Endothelial cell of umbilical vein (primary cell): Measurements from ENCODE around the gene PRDM16.

ENCODE experiments used
- EZH2 ChIP-seq: IDR thresholded peaks from 2 replicates; pipeline ENCODE4 v1.6.1; 2012; ENCODE audit warnings: borderline replicate concordance, low read depth, mild to moderate bottlenecking, moderate library complexity, low read length, inconsistent platforms; ENCODE audit not compliant: severe bottlenecking
- GATA2 ChIP-seq: IDR thresholded peaks from 2 replicates; pipeline ENCODE4 v1.7.0; 2011; ENCODE audit warnings: low read depth, mild to moderate bottlenecking, moderate library complexity, mixed read lengths, low read length; ENCODE audit not compliant: insufficient read length, insufficient read depth
- JUN ChIP-seq: IDR thresholded peaks from 2 replicates; pipeline ENCODE4 v1.6.1; 2011; ENCODE audit warnings: borderline replicate concordance, low read depth; ENCODE audit not compliant: insufficient read length, insufficient read depth
- MYC ChIP-seq: IDR thresholded peaks from one replicate; pipeline ENCODE4 v1.6.1; 2011; ENCODE audit warnings: mild to moderate bottlenecking, low read depth, low read length
- POLR2A ChIP-seq: IDR thresholded peaks from 2 replicates; pipeline ENCODE4 v1.6.1; 2012; ENCODE audit warnings: low read depth, mild to moderate bottlenecking, control low read depth, low read length
- POLR2AphosphoS5 ChIP-seq: IDR thresholded peaks from 2 replicates; pipeline ENCODE4 v1.6.1; 2012; ENCODE audit warnings: low read depth, mild to moderate bottlenecking, control low read depth, low read length, moderate library complexity; ENCODE audit not compliant: insufficient read depth
- TF ChIP-seq, protein P1 (sequence below), 2 donors: IDR thresholded peaks; 1 replicate in 1 of 2; 2 replicates in 1 of 2; pipeline ENCODE4 v1.5.1; 2011; ENCODE audit warnings: low read length in 2 of 2, mild to moderate bottlenecking in 2 of 2, moderate library complexity in 2 of 2, control low read depth in 1 of 2, inconsistent platforms in 1 of 2, low read depth in 1 of 2; ENCODE audit not compliant: insufficient read depth in 1 of 2; ENCODE audit errors: extremely low read depth in 1 of 2
- TF ChIP-seq, protein P2 (sequence below): IDR thresholded peaks from 2 replicates; pipeline ENCODE4 v1.6.1; 2011; ENCODE audit not compliant: insufficient read depth, insufficient read length

DNA sequence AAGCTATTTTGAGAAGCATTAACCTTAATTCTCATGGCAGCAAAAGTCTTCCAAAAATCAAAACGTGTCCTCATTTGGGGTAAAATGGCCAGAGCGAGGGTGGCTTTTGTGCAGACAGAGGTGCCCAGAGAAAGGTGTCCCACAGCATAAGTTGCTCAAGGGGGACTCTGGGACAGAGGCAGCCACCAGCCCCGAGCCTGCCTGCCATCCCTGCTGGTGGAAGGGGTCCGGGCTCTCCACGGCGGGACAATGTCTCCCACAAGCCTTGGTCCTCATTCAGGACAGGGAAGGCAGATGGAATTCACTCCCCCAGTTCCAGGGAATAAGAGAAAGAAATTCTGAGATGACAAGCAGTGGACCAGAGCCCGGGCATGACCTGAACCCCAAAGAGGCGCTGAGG lies 372.9 kb downstream of the PRDM16 start:
- TF ChIP-seq, protein P1, sequence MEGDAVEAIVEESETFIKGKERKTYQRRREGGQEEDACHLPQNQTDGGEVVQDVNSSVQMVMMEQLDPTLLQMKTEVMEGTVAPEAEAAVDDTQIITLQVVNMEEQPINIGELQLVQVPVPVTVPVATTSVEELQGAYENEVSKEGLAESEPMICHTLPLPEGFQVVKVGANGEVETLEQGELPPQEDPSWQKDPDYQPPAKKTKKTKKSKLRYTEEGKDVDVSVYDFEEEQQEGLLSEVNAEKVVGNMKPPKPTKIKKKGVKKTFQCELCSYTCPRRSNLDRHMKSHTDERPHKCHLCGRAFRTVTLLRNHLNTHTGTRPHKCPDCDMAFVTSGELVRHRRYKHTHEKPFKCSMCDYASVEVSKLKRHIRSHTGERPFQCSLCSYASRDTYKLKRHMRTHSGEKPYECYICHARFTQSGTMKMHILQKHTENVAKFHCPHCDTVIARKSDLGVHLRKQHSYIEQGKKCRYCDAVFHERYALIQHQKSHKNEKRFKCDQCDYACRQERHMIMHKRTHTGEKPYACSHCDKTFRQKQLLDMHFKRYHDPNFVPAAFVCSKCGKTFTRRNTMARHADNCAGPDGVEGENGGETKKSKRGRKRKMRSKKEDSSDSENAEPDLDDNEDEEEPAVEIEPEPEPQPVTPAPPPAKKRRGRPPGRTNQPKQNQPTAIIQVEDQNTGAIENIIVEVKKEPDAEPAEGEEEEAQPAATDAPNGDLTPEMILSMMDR (IDR thresholded peaks at IDR 0.05; ENCODE audit: extremely low read depth in 1 of 2, insufficient read depth in 1 of 2, low read depth in 1 of 2, low read length in 2 of 2): no peak
- TF ChIP-seq POLR2AphosphoS5: no peak
- no peak for TF ChIP-seq MYC
- TF ChIP-seq POLR2A: no peak
- no peak for TF ChIP-seq EZH2
- TF ChIP-seq GATA2: no peak
- TF ChIP-seq, protein P2, sequence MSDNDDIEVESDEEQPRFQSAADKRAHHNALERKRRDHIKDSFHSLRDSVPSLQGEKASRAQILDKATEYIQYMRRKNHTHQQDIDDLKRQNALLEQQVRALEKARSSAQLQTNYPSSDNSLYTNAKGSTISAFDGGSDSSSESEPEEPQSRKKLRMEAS: no peak
- TF ChIP-seq JUN: no peak
